Limb (tissue), 2 donors: ENCODE results near the gene FGD4.
"Not testable (repeated sequence)": the region's sequence is repeated elsewhere in the genome, so short reads cannot be mapped to it uniquely, and the experiment has no call there.

ENCODE experiments used
- DNase-seq, 2 donors: peaks; one replicate each; pipeline ENCODE4 v3.0.0-alpha.2; 2016; ENCODE audit errors: extremely low spot score in 2 of 2

The FGD4 gene

DNA sequence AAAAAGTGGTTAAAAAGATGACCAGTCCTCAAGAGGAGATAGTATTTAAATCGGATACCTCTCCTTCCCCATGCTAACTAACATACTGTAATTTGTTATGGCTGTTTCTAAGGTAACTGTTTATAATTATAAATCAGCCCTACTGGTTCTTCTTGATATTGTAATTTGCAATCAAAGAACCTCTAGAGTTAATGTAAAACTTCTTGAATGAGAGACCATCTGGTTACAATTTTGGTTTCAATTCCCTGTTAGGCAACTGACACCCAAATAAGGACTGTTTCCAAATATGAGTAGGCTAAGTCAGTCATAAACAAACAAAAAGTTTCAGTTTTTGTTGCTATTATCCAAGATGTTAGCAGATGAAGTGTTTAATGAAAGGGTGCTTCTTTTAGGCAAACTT lies 159.5 kb downstream of the FGD4 start:
- DNase-seq = no peak

GRCh38 chr12:32559434-32559833 lies 160.1 kb downstream of the FGD4 start:
- no peak for DNase-seq

DNA sequence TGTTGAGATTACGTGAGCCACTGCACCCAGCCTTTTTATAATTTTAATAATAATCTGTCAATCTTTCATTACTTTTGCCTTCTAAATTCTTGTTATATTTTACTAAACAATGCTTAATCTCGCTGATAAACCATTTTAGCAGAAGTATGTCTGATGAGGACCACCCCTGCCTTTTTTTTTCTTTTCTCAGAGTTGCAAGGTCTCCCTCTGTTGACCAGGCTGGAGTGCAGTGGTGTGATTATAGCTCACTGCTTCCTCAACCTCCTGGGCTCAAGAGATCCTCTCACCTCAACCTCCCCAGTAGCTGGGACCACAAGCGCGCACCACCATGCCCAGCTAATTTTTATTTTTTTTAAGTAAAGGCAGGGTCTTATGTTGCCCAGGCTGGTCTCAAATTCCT lies 161.2 kb downstream of the FGD4 start:
- DNase-seq = no peak

DNA sequence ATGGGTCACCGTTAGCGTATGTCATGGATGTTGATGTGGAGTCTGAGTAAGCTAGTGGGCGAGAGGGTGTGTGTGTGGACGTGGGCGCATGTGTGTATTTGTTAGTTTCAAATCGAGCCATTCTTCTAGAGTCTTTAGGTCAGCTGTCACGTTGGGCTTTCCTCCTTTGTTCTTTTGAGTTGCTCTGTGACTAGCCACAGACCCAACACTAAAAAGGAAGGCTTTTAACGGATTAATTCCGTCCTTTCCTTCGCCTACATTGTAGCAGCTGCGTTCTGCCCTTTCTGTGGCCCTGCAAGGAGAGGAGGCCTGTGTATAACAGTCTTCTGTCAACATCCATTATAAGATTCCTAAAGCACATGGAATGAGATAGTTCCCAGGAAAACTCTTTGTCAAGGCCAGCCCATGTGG lies 162.6 kb downstream of the FGD4 start:
- no peak for DNase-seq

GRCh38 chr12:32562413-32562812 lies 163.1 kb downstream of the FGD4 start:
- DNase-seq = not testable (repeated sequence)

GRCh38 chr12:32566663-32567295 lies 167.4 kb downstream of the FGD4 start:
- DNase-seq = no peak

GRCh38 chr12:32567296-32567674 lies 167.9 kb downstream of the FGD4 start:
- DNase-seq = no peak

DNA sequence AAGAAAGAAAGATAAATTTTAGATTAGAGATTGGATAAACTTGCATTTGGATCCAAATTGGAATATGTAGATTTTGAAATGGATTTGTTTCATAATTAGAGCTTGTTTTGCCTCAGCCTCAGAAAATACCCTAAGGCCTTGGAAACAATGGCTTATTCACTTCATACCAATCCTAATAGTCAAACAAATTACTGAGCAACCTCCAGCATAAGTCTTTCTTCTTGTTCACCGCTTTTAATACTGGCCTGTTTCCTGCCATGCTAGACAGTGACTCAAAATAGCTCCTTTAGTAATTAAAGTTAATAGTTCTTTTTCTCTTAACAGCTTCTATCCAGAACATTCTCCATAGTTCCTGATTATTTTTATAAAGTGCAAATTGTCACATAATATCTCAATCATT lies 168.9 kb downstream of the FGD4 start:
- no peak for DNase-seq

DNA sequence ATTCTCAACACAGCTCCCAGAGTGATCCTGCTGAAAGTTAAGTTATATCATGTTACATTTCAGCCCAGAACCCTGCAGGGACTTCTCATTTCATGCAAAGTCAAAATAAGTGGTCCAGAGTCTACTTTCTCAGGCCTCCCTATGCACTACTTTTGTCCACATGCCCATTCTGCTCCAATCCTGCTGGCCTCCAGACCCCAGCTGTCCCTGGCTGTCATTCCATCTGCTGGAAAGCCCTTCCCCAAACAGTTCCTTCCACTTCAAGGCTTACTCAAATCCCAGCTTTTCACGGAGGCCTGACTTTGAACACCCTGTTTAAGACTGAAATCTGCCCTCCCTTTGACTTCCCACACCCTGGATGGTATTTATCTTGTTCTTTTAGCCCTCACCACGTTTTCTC lies 169.9 kb downstream of the FGD4 start:
- peak; percentile 36 to 39 for DNase-seq

DNA sequence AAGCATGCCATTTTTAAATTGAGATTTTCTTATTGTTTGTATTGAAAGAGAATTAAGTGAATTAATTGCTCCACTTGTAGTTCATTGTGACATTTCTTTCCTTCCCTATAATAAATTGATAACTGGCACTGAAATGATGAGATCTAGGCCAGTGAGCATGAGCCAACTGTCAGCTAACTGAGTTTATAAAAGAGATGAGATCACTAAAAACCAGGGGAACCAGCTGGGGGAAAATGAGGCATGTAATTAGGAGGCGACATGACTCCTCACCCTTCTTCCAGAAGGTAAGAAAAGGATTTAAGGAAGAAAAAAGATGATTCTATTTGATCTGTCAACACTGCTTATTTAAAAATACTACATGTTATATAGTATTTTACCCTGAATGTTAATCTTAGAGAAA lies 175.2 kb downstream of the FGD4 start:
- no peak for DNase-seq

GRCh38 chr12:32577328-32577727 lies 178.0 kb downstream of the FGD4 start:
- no peak for DNase-seq

- DNase-seq = no peak
These were observed 184.2 kb downstream of the FGD4 start for GRCh38 chr12:32583534-32583933.

- no peak for DNase-seq
These were observed 186.3 kb downstream of the FGD4 start for GRCh38 chr12:32585680-32586079.

GRCh38 chr12:32586390-32586789 lies 187.0 kb downstream of the FGD4 start:
- no peak for DNase-seq

- DNase-seq = no peak
These were observed 188.5 kb downstream of the FGD4 start for GRCh38 chr12:32587581-32588495.

- no peak for DNase-seq
These were observed 189.2 kb downstream of the FGD4 start for GRCh38 chr12:32588604-32589003.

DNA sequence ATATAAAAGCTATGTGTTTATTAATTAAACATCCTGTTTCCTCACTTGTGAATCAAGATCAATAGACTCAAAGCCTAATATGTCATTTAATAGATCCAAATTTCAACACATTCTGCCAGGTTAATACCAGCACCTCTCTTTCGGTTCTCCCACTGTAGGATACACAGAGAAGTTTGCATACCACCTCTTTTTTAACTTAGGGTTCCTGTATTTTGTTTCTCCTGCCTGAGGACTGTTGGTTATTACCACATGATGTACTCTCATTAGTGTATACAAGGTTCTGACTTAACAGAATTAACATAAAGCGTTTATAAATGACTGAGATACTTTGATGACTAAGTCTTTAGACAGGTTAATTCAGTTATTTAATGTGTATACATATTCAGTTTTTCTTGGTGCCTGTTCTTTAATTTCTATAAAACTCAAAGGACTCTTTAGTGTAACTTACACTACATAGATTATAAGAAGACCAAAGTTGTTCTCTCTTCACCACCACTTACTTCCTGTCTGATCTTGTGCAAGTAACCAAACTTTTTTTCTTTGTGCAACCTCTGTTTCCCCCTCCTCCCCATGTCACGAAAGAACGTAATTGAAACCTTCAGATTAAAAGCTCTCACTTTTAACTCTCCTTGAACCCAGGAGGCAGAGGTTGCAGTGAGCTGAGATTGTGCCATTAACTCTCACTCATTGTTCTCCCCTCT lies 190.0 kb downstream of the FGD4 start:
- DNase-seq = no peak

GRCh38 chr12:32595251-32595650 lies 195.9 kb downstream of the FGD4 start:
- DNase-seq = no peak

DNA sequence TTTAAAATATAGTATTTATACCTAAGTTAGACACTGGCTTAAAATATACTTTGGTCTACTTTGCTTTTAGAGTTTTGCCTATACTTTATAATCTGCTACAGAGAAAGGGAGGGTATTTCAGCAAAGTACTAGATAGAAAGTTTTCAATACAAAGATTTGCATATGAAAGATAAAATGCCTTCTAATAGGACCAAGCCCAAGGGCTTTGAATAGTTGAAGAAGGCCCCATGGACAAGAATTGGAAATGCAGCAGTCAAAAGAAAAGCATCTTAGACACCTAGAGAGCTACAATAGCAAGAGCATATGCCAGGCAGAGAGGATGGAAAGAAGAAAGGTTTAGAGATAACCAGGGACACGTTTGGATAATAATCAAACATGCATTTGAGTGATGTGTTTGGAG lies 196.7 kb downstream of the FGD4 start:
- DNase-seq = no peak

DNA sequence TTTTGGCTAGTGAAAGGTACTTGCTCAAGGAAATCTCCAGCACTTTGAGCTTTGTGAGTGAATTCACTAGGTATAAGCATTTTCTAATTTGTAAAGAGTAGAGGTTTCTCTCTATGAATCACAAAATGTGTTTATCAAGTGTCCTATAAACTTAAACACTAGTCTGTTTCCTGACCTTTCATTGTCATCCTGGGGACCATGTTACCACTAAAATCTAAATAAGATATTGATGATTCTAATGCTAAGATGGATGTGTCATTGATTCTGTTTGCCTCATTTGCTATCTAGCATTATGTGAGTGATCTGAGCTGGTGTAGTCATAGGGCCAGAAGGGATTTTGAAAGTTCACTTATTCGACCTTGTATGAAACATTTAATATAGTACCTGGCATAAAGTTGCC lies 199.3 kb downstream of the FGD4 start:
- DNase-seq = no peak

DNA sequence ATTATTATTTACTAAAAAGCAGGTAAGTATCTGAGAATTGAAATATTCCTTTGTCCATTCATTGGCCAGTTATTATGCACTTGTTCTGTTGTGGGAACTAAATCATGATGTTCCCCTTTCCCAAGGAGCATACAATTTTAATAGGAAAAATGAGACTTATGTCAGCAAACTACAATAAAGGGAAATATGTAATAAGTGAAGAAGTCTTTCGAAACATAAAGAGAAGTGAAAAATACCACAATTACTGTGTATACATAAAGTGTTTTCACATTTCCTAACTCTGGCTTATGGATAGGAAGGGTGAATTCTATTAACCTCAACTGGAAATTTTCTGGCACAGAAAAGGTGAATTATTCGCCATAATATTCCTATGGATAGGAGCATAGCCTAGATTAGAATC lies 201.3 kb downstream of the FGD4 start:
- no peak for DNase-seq

GRCh38 chr12:32603071-32603470 lies 203.7 kb downstream of the FGD4 start:
- DNase-seq = no peak
